Left colon (tissue), 2 donors: Measurements from ENCODE around the gene TATDN3. TPM values are rescaled to one million over a fixed set of nuclear protein-coding genes. Genes with fewer than 3 reads are reported as not detected.
A peak's percentile ranks its signal among the peaks of the same experiment; 100 is the strongest.
"Not testable (repeated sequence)": the region's sequence is repeated elsewhere in the genome, so short reads cannot be mapped to it uniquely, and the experiment has no call there.

Experiments
- ATAC-seq: fragments of 200-7000 bp; cut with Tn5 transposase; one replicate; pipeline ENCODE4 v1.9.1; 2020; ENCODE audit warnings: mild to moderate bottlenecking, moderate library complexity
- DNase-seq, 2 donors: peaks; one replicate each; pipeline ENCODE4 v3.0.0-alpha.2; 2020
- intact Hi-C, 2 donors: fragments of 100-400 bp; cut with DNase I in 1 of 2; cut with micrococcal nuclease in 1 of 2; formaldehyde crosslinking; loops; one replicate each; pipeline versions ENCODE4 v1.11.2 to v1.14.0; 2022; cut with DNase I, micrococcal nuclease
- long read RNA-seq: library from polyadenylated mRNA; unstranded; transcript quantifications from one replicate; pipeline ENCODE4 v2.0.0, GENCODE V29; 2021
- total RNA-seq, 2 donors: library from RNA; stranded (reverse); fragmentation: NEBNext Ultra II Directional; extraction: Animal tissue kit (Norgen Biotek cat#: 25700); gene quantifications; one replicate each; pipeline ENCODE4 v1.2.1, GENCODE V29; 2021
- donor health status: DM: no; HTN: no; CAD: no.
- donor health status: DM: yes; HTN: yes; CAD: no.

Gene TATDN3
- total RNA-seq = 10 to 100 TPM; 10.3 to 10.4 TPM
- long read RNA-seq, transcript TATDN3-201 (10 exons, 2,321 nt) = minor isoform, 7 of 19 reads
- long read RNA-seq, transcript TATDN3-202 (10 exons, 2,389 nt) = major isoform, 8 of 19 reads
- long read RNA-seq, partial matches to known transcripts = 0 of 19 reads
- long read RNA-seq, other reads (novel, unspliced or antisense) = 3 of 19 reads

GRCh38 chr1:212791676-212792395 is at the start of gene TATDN3, which contains the start of gene NSL1:
TATDN3 (plus strand) TSS chr1:212791894; CDS start chr1:212791922, 28 bp downstream.
NSL1 (minus strand) TSS chr1:212791777; CDS start chr1:212791763, 14 bp downstream.
- intact Hi-C loops = no loop called here
- peak; percentile 87 to 91 for DNase-seq
- ATAC-seq = peak; percentile 97

DNA sequence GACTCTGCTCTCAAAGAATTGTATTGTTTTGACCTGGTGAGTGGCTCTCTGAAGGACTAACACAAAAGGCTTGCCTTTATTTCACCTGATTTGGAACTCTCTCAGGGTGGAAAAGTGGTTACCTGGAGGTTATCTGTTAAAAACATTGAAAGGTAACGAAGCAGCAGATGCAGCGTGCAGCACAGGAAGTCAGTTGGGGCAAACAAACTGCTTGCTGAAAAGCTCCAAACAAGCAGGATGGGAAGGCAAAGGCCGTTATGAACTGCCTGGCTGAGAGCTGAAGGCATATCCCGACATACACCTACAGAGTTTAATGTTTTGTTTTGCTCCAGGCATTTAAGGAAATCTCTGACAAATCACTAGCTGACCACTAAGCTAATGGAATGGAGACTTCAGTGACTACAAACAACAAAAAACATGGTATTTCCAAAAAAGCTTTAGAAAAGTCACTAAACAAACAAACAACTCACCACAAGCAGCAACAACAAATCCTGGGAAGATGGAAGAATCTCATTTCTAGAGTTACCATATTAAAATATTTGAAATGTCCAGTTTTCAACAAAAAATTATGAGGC is 47.7 kb upstream of the TATDN3 start:
- ATAC-seq (no peak), DNase-seq (no peak)
- intact Hi-C loops = no loop called here

- DNase-seq = no peak
- no peak for ATAC-seq
- intact Hi-C loops = no loop called here
These were observed 46.4 kb upstream of the TATDN3 start for GRCh38 chr1:212745303-212745702.

DNA sequence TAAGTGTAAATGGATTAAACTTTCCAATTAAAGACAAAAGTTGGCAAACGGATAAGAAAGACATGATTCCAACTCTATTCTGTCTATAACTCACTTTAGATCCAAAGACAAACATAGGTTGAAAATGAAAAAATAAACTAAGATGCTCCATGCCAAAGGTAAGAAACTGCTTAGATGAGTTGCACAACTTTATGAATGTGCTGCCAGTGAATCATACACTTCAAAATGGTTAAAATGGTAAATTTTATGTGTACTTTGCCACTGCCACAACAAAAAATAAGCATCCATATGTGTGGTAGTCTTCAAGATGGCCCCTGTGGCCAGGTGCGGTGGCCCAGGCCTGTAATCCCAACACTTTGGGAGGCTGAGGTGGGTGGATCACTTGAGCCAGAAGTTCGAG is 45.1 kb upstream of the TATDN3 start:
- ATAC-seq (no peak), DNase-seq (no peak)
- intact Hi-C loops = no loop called here

DNA sequence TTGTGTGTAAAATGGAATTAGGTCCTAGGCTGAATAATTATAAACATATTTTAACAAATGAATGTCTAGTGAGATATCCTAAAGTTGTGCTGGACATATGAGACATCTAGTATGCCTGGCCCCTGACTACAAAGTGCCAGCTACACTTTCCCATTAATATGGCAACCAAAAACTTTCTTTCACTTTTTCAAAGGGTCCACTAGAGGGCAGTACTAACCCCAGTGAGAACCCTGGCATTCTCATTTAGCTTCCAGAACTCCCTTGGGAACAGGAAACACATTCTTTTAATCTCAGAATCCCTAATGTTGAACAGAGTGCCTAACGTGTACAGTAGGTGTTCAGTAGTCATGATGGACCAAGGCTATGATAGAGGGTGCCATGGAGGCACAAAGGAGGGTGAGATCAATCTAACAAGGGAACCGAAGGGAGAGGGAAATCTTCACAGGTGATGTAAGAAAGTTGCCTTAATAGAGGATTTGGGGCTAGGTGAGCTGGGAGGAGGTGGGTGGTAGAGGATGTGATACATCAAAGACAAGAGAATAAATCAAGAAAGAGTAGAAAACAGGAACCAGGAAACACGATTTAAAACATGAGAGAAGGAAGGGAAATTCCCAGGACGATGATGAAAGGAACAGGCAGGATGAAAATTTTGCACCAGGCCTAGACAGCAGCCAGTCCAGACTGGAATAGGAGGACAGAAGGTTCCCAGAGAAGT is 41.7 kb upstream of the TATDN3 start:
- intact Hi-C loops = no loop called here
- ATAC-seq (peak; percentile 76), DNase-seq (no peak)

- intact Hi-C loops = no loop called here
- ATAC-seq (no peak), DNase-seq (no peak)
These were observed 39.3 kb upstream of the TATDN3 start for GRCh38 chr1:212752252-212752933.

GRCh38 chr1:212752934-212753497 is 38.7 kb upstream of the TATDN3 start:
- intact Hi-C loops = no loop called here
- DNase-seq = no peak
- ATAC-seq = no peak

GRCh38 chr1:212753749-212754148 is 37.9 kb upstream of the TATDN3 start:
- DNase-seq = no peak
- intact Hi-C loops = no loop called here

GRCh38 chr1:212754193-212754592 is 37.5 kb upstream of the TATDN3 start:
- ATAC-seq (no peak), DNase-seq (no peak)
- intact Hi-C loops = no loop called here

More at GRCh38 chr1:212753749-212754148, 37.9 kb upstream of the TATDN3 start:
- no peak for ATAC-seq

DNA sequence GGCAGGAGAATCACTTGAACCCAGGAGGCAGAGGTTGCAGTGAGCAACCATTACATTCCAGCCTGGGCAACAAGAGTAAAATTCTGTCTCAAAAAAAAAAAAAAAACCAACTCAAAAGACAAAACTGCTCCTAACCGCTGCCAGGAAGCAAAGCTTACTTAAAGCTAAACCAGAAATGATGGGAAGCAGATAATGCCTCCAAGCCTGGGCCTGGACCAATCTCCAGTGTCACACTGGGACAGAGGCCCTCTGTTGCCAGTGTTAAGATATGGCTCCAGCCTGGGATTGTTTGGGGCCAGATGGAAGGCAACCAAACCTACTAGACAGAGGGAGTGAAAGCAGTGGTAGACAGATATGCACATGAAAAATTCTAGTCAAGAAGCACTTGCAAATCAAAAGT is 37.0 kb upstream of the TATDN3 start:
- no peak for DNase-seq
- ATAC-seq = no peak
- intact Hi-C loops = no loop called here

DNA sequence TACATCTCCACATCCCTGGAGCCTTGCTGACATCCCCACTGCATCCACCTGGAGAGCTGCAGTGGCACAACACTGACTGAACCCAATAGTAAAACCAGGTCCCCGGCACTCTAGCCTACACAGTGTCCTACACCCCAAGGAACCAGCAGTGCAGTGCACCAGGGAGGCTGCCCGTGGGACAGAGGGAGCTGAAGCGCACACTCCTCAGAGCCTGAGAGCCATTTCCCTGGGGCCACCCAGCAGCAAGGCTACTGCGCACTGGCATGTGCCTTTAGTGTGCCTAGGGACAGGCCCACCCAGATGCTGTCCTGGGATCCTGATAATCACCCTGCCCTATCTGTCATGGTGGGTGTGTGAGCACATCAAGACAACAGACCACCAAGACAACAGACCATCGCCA is 32.0 kb upstream of the TATDN3 start:
- ATAC-seq (no peak), DNase-seq (no peak)
- intact Hi-C loops = no loop called here

- peak; percentile 40 for ATAC-seq
- peak in 1 of 2 donors; percentile 36 for DNase-seq
- intact Hi-C loops = no loop called here
These were observed 31.4 kb upstream of the TATDN3 start for GRCh38 chr1:212760126-212760823.

GRCh38 chr1:212762234-212762633 is 29.5 kb upstream of the TATDN3 start:
- ATAC-seq (peak; percentile 61), DNase-seq (no peak)
- intact Hi-C loops = no loop called here

GRCh38 chr1:212762839-212763238 is 28.9 kb upstream of the TATDN3 start:
- intact Hi-C loops = no loop called here
- no peak for ATAC-seq

DNA sequence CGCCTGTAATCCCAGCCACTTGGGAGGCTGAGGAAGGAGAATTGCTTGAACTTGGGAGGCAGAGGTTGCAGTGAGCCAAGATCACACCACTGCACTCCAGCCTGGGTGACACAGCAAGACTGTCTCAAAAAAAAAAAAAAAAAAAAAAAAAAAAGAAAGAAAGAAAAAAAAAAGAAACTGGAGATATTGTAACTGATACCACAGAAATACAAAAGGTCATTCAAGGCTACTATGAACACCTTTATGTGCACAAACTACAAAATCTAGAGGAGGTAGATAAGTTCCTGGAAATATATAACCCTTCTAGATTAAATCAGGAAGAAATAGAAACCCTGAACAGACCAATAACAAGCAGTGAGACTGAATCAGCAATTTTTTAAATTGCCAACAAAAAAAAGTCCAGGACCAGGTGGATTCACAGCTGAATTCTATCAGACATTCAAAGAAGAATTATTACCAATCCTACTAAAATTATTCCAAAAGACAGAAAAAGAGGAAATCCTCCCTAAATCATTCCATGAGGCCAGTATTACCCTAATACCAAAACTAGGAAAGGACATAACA is 26.9 kb upstream of the TATDN3 start:
- intact Hi-C loops, DNase-seq, ATAC-seq: not testable (repeated sequence)

More at GRCh38 chr1:212762839-212763238, 28.9 kb upstream of the TATDN3 start:
- no peak for DNase-seq

GRCh38 chr1:212766825-212767224 is 24.9 kb upstream of the TATDN3 start:
- ATAC-seq, intact Hi-C loops, DNase-seq: not testable (repeated sequence)

GRCh38 chr1:212769459-212770167 is 22.1 kb upstream of the TATDN3 start:
- DNase-seq = no peak
- intact Hi-C loops = no loop called here
- no peak for ATAC-seq
